H9 (cell line): ENCODE measurements around the gene RNLS. TPM values are rescaled to one million over a fixed set of nuclear protein-coding genes. Genes with fewer than 3 reads are reported as not detected.

Experiments used
- DNase-seq: peaks from one replicate; pipeline ENCODE4 v3.0.0-alpha.2; 2017
- H2AFZ ChIP-seq: one replicate; pipeline ENCODE4 v1.6.1; 2013; ENCODE audit warnings: mild to moderate bottlenecking, low read length, control low read depth, moderate library complexity
- H2AK5ac ChIP-seq: 2 replicates; pipeline ENCODE4 v1.6.1; 2013; ENCODE audit warnings: low read length, control low read depth, mixed read lengths; ENCODE audit not compliant: insufficient read length
- H2BK120ac ChIP-seq: one replicate; pipeline ENCODE4 v1.6.1; 2013; ENCODE audit warnings: low read depth, mild to moderate bottlenecking, low read length, control low read depth, inconsistent platforms; ENCODE audit not compliant: poor library complexity, severe bottlenecking
- H2BK12ac ChIP-seq: 2 replicates; pipeline ENCODE4 v1.6.1; 2013; ENCODE audit warnings: low read length, control low read depth, mixed read lengths, low read depth; ENCODE audit not compliant: insufficient read length
- H2BK15ac ChIP-seq: 2 replicates; pipeline ENCODE4 v1.6.1; 2013; ENCODE audit warnings: low read depth, low read length, control low read depth
- H2BK20ac ChIP-seq: one replicate; pipeline ENCODE4 v1.6.1; 2013; ENCODE audit warnings: low read depth, mild to moderate bottlenecking, low read length, control low read depth, inconsistent platforms; ENCODE audit not compliant: poor library complexity, severe bottlenecking
- H2BK5ac ChIP-seq: 2 replicates; pipeline ENCODE4 v1.6.1; 2013; ENCODE audit warnings: low read length, control low read depth, mixed read lengths; ENCODE audit not compliant: insufficient read length
- H3K14ac ChIP-seq: 2 replicates; pipeline ENCODE4 v1.6.1; 2013; ENCODE audit warnings: low read length, control low read depth; ENCODE audit not compliant: insufficient read depth
- H3K18ac ChIP-seq: 2 replicates; pipeline ENCODE4 v1.6.1; 2013; ENCODE audit warnings: low read depth, mild to moderate bottlenecking, mixed read lengths, low read length, control low read depth; ENCODE audit not compliant: insufficient read length
- H3K23ac ChIP-seq: 2 replicates; pipeline ENCODE4 v1.6.1; 2013; ENCODE audit warnings: low read length, control low read depth, mixed read lengths, low read depth; ENCODE audit not compliant: insufficient read length
- H3K23me2 ChIP-seq: 2 replicates; pipeline ENCODE4 v1.6.1; 2013; ENCODE audit warnings: low read depth, mild to moderate bottlenecking, mixed read lengths, low read length, control low read depth; ENCODE audit not compliant: insufficient read length, poor library complexity, severe bottlenecking
- H3K27ac ChIP-seq: 2 replicates; pipeline ENCODE4 v1.5.1; 2013; ENCODE audit warnings: low read length, control low read depth, mixed read lengths, low read depth; ENCODE audit not compliant: insufficient read length
- H3K27me3 ChIP-seq: 2 replicates; pipeline ENCODE4 v1.6.1; 2013; ENCODE audit warnings: low read length, control low read depth, inconsistent platforms; ENCODE audit not compliant: insufficient read depth
- H3K4ac ChIP-seq: 2 replicates; pipeline ENCODE4 v1.6.1; 2013; ENCODE audit warnings: low read depth, mild to moderate bottlenecking, control low read depth, inconsistent platforms, low read length, moderate library complexity
- H3K4me1 ChIP-seq: 2 replicates; pipeline ENCODE4 v1.6.1; 2013; ENCODE audit warnings: low read length, control low read depth, inconsistent platforms; ENCODE audit not compliant: insufficient read depth
- H3K4me2 ChIP-seq: 2 replicates; pipeline ENCODE4 v1.6.1; 2013; ENCODE audit warnings: low read length, control low read depth, mixed read lengths; ENCODE audit not compliant: insufficient read length, insufficient read depth
- H3K56ac ChIP-seq: 2 replicates; pipeline ENCODE4 v1.6.1; 2013; ENCODE audit warnings: low read depth, mild to moderate bottlenecking, mixed read lengths, low read length, control low read depth; ENCODE audit not compliant: insufficient read length
- H3K79me1 ChIP-seq: 2 replicates; pipeline ENCODE4 v1.6.1; 2013; ENCODE audit warnings: low read depth, mild to moderate bottlenecking, moderate library complexity, low read length, control low read depth, inconsistent platforms; ENCODE audit not compliant: insufficient read depth, poor library complexity, severe bottlenecking
- H3K79me2 ChIP-seq: 2 replicates; pipeline ENCODE4 v1.6.1; 2013; ENCODE audit warnings: low read length, control low read depth, inconsistent platforms; ENCODE audit not compliant: insufficient read depth
- H3K9ac ChIP-seq: 2 replicates; pipeline ENCODE4 v1.6.1; 2013; ENCODE audit warnings: low read length, control low read depth, mixed read lengths; ENCODE audit not compliant: insufficient read length; ENCODE audit errors: extremely low read depth
- H3K9me3 ChIP-seq: one replicate; pipeline ENCODE4 v1.6.1; 2013; ENCODE audit warnings: low read depth, low read length, inconsistent platforms; ENCODE audit not compliant: control insufficient read depth
- H3T11ph ChIP-seq: one replicate; pipeline ENCODE4 v1.6.1; 2013; ENCODE audit warnings: mild to moderate bottlenecking, low read length, control low read depth, inconsistent platforms
- H4K20me1 ChIP-seq: one replicate; pipeline ENCODE4 v1.6.1; 2013; ENCODE audit not compliant: control insufficient read depth, insufficient read length, insufficient read depth
- H4K5ac ChIP-seq: 2 replicates; pipeline ENCODE4 v1.6.1; 2013; ENCODE audit warnings: low read depth, mild to moderate bottlenecking, mixed read lengths, low read length, control low read depth; ENCODE audit not compliant: insufficient read length
- H4K8ac ChIP-seq: replicated peaks from 2 replicates; pipeline ENCODE4 v1.6.1; 2013; ENCODE audit warnings: low read length, control low read depth, mixed read lengths, low read depth; ENCODE audit not compliant: insufficient read length
- H4K91ac ChIP-seq: 2 replicates; pipeline ENCODE4 v1.6.1; 2013; ENCODE audit warnings: low read depth, mild to moderate bottlenecking, moderate library complexity, mixed read lengths, low read length, control low read depth; ENCODE audit not compliant: insufficient read length
- H3K27ac Mint-ChIP-seq, 3 experiments: 2 replicates in 2 of 3; 3 replicates in 1 of 3; pipeline ENCODE4 v1.8.0; 2020 to 2021; ENCODE audit warnings: mixed read lengths in 3 of 3, mild to moderate bottlenecking in 1 of 3, moderate library complexity in 1 of 3
- H3K27me3 Mint-ChIP-seq: 2 replicates; pipeline ENCODE4 v1.8.0; 2021; ENCODE audit warnings: low read depth, mild to moderate bottlenecking, moderate library complexity, mixed read lengths
- H3K36me3 Mint-ChIP-seq, 3 experiments: 2 replicates in 2 of 3; 3 replicates in 1 of 3; pipeline ENCODE4 v1.8.0; 2020 to 2021; ENCODE audit warnings: low read depth in 3 of 3, mixed read lengths in 3 of 3; ENCODE audit not compliant: insufficient read depth in 1 of 3
- H3K4me1 Mint-ChIP-seq, 2 experiments: 2 replicates each; pipeline ENCODE4 v1.8.0; 2020; ENCODE audit warnings: mixed read lengths in 2 of 2
- H3K4me3 Mint-ChIP-seq, 2 experiments: 2 replicates in 1 of 2; 3 replicates in 1 of 2; pipeline ENCODE4 v1.8.0; 2020 to 2021; ENCODE audit warnings: mild to moderate bottlenecking in 2 of 2, mixed read lengths in 2 of 2, moderate library complexity in 1 of 2
- H3K9me3 Mint-ChIP-seq, 2 experiments: 2 replicates in 1 of 2; 3 replicates in 1 of 2; pipeline ENCODE4 v1.8.0; 2020; ENCODE audit warnings: mild to moderate bottlenecking in 2 of 2, mixed read lengths in 2 of 2, moderate library complexity in 1 of 2
- WGBS: extraction: QIAGEN DNeasy Blood & Tissue Kit; methylation state at CpG from one replicate; pipeline ENCODE4 v1.1.7; 2013; ENCODE audit warnings: missing lambda C conversion rate, low lambda C conversion rate, mixed read lengths; ENCODE audit not compliant: insufficient read length; ENCODE audit errors: extremely low coverage; 5-methylcytosine and 5-hydroxymethylcytosine counted together
- total RNA-seq: library from RNA; stranded (reverse); gene quantifications from 2 replicates; pipeline ENCODE4 v1.2.1, GENCODE V29; 2021
- TF ChIP-seq, protein P1 (sequence below): fragments of 200-600 bp; sonication (generic); conservative IDR thresholded peaks from 3 replicates; pipeline ENCODE4 v1.8.0; 2021; ENCODE audit warnings: antibody characterized with exemption, mild to moderate bottlenecking

RNLS gene
- total RNA-seq, 1 experiment from 2014 or later, result 7.5 TPM

DNA sequence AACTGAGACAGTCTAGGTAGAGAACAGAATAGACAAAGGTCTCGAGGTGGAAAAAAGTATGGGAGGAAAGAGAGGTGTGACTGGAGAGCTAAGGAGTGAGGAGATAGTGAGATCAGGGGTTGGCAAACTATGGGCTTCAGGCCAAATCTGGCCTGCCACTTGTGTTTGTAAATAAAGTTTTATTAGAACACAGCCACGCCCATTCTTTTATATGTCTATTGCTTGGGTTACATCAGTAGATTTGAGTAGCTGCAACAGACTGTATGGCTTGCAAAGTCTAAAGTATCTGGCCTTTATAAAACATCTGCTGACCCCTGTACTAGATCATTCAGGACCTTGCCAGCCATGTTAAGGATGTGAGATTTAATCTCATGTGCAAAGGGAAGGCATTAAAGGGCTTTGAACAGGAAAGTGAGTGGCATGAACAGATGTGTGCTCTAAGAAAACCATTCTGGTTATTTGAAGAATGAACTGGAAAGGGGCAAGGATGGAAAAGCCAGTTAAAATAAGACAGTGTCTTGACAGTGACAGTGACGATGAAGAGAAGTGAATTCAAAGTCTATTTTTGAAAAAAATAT lies 240.3 kb downstream of the RNLS start:
- Histone ChIP-seq H4K20me1 (no peaks in the 10 kb centered on the region), H3K9ac (no peak overlapping the region), H3K4me1 (peaks cover 9% of the 10 kb centered on the region), H3K79me2 (no peaks in the 10 kb centered on the region), H3K27me3 (no peaks in the 10 kb centered on the region), H2BK120ac (no peak overlapping the region), H3K27ac (no peak overlapping the region), H4K91ac (no peak overlapping the region), H3K18ac (no peak overlapping the region), H3K79me1 (no peaks in the 10 kb centered on the region), H3K14ac (no peak overlapping the region), H3K4ac (no peak overlapping the region), H2AK5ac (no peak overlapping the region), H2BK20ac (no peak overlapping the region), H2BK5ac (no peak overlapping the region), H2AFZ (no peak overlapping the region), H3K9me3 (no peaks in the 10 kb centered on the region), H3K23me2 (no peaks in the 10 kb centered on the region), H3K56ac (no peak overlapping the region), H4K8ac (no peak overlapping the region), H2BK12ac (no peak overlapping the region), H3K23ac (no peak overlapping the region), H3T11ph (no peak overlapping the region), H2BK15ac (no peak overlapping the region), H3K4me2 (no peak overlapping the region), H4K5ac (no peak overlapping the region)
- TF ChIP-seq, protein P1, sequence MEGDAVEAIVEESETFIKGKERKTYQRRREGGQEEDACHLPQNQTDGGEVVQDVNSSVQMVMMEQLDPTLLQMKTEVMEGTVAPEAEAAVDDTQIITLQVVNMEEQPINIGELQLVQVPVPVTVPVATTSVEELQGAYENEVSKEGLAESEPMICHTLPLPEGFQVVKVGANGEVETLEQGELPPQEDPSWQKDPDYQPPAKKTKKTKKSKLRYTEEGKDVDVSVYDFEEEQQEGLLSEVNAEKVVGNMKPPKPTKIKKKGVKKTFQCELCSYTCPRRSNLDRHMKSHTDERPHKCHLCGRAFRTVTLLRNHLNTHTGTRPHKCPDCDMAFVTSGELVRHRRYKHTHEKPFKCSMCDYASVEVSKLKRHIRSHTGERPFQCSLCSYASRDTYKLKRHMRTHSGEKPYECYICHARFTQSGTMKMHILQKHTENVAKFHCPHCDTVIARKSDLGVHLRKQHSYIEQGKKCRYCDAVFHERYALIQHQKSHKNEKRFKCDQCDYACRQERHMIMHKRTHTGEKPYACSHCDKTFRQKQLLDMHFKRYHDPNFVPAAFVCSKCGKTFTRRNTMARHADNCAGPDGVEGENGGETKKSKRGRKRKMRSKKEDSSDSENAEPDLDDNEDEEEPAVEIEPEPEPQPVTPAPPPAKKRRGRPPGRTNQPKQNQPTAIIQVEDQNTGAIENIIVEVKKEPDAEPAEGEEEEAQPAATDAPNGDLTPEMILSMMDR, result no peak
- peaks cover 30% of the 10 kb centered on the region in 2 experiments for H3K4me1 Mint-ChIP-seq
- no peaks in the 10 kb centered on the region for H3K27me3 Mint-ChIP-seq
- no peaks in the 10 kb centered on the region for H3K9me3 Mint-ChIP-seq
- H3K36me3 Mint-ChIP-seq, result no peaks in the 10 kb centered on the region
- H3K4me3 Mint-ChIP-seq, result no peak overlapping the region
- WGBS, result no CpG with 5 or more reads among the region's 3 CpGs
- DNase-seq, result no peak
- H3K27ac Mint-ChIP-seq, result no peak overlapping the region
